Measurements from ENCODE around the gene PCED1B. TPM values are rescaled to one million over a fixed set of nuclear protein-coding genes. Genes with fewer than 3 reads are reported as not detected.

The PCED1B gene
- total RNA-seq, 1 donor from 2014 or later: 6.9 TPM

- DNase-seq (ENCODE audit: extremely low spot score in 2 of 2): no peak
- Histone ChIP-seq H3K36me3 (no peaks in the 10 kb centered on the region), H3K4me1 (peaks cover 27% of the 10 kb centered on the region), H3K4me3 (no peak overlapping the region), H3K9me3 (no peaks in the 10 kb centered on the region), H3K27ac (no peak overlapping the region), H3K27me3 (no peaks in the 10 kb centered on the region)
- intact Hi-C loops (cut with DNase I): no loop called here
- no peak for TF ChIP-seq POLR2A (IDR thresholded peaks at IDR 0.05)
- TF ChIP-seq, protein P1, sequence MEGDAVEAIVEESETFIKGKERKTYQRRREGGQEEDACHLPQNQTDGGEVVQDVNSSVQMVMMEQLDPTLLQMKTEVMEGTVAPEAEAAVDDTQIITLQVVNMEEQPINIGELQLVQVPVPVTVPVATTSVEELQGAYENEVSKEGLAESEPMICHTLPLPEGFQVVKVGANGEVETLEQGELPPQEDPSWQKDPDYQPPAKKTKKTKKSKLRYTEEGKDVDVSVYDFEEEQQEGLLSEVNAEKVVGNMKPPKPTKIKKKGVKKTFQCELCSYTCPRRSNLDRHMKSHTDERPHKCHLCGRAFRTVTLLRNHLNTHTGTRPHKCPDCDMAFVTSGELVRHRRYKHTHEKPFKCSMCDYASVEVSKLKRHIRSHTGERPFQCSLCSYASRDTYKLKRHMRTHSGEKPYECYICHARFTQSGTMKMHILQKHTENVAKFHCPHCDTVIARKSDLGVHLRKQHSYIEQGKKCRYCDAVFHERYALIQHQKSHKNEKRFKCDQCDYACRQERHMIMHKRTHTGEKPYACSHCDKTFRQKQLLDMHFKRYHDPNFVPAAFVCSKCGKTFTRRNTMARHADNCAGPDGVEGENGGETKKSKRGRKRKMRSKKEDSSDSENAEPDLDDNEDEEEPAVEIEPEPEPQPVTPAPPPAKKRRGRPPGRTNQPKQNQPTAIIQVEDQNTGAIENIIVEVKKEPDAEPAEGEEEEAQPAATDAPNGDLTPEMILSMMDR (IDR thresholded peaks at IDR 0.05): no peak
- no peak for TF ChIP-seq POLR2AphosphoS5 (IDR thresholded peaks at IDR 0.05; ENCODE audit: insufficient read depth in 1 of 2, low read depth in 1 of 2)
Measured at GRCh38 chr12:47189728-47190127, 110.3 kb downstream of the PCED1B start.

- no peaks in the 10 kb centered on the region for H3K27me3 ChIP-seq
- peaks cover 27% of the 10 kb centered on the region for H3K4me1 ChIP-seq
- no peak overlapping the region for H3K4me3 ChIP-seq
- no peaks in the 10 kb centered on the region for H3K36me3 ChIP-seq
- H3K9me3 ChIP-seq: no peaks in the 10 kb centered on the region
- intact Hi-C loops (cut with DNase I): no loop called here
- TF ChIP-seq, protein P1 (IDR thresholded peaks at IDR 0.05): no peak
- TF ChIP-seq POLR2A (IDR thresholded peaks at IDR 0.05) (no peak), POLR2AphosphoS5 (IDR thresholded peaks at IDR 0.05; ENCODE audit: insufficient read depth in 1 of 2, low read depth in 1 of 2) (no peak)
- H3K27ac ChIP-seq: no peak overlapping the region
- no peak for DNase-seq (ENCODE audit: extremely low spot score in 2 of 2)
Measured at GRCh38 chr12:47190271-47190750, 110.9 kb downstream of the PCED1B start.

- H3K9me3 ChIP-seq: no peaks in the 10 kb centered on the region
- H3K27me3 ChIP-seq: no peaks in the 10 kb centered on the region
- H3K4me1 ChIP-seq: peaks cover 27% of the 10 kb centered on the region
- intact Hi-C loops (cut with DNase I): no loop called here
- H3K4me3 ChIP-seq: no peak overlapping the region
- no peak for DNase-seq (ENCODE audit: extremely low spot score in 2 of 2)
- no peaks in the 10 kb centered on the region for H3K36me3 ChIP-seq
- no peak overlapping the region for H3K27ac ChIP-seq
- TF ChIP-seq, protein P1 (IDR thresholded peaks at IDR 0.05): no peak
- TF ChIP-seq POLR2AphosphoS5 (IDR thresholded peaks at IDR 0.05; ENCODE audit: insufficient read depth in 1 of 2, low read depth in 1 of 2) (no peak), POLR2A (IDR thresholded peaks at IDR 0.05) (no peak)
Measured at GRCh38 chr12:47190905-47191304, 111.5 kb downstream of the PCED1B start.

DNA sequence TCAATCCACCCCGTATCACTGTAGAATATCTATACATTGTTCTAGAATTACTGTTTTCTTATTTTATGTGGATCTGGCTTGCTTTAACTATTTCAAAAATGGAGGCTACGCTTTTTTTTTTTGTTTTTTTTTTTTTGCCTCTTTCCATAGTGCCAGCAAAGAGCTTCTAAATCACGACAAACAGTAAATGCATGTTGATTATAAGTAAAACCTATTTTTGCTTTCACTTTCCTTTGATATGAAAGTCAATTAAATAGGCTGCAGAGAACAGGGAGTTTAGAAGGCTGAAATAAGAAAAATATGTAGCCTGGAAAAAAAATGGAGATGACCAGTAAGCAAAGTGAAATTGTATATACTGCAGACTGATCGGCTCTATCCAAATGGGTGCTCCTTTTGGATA is 112.6 kb downstream of the PCED1B start:
- H3K27ac ChIP-seq: no peak overlapping the region
- TF ChIP-seq POLR2A (IDR thresholded peaks at IDR 0.05) (no peak), POLR2AphosphoS5 (IDR thresholded peaks at IDR 0.05; ENCODE audit: insufficient read depth in 1 of 2, low read depth in 1 of 2) (no peak)
- TF ChIP-seq, protein P1 (IDR thresholded peaks at IDR 0.05): no peak

GRCh38 chr12:47193066-47193465 is 113.6 kb downstream of the PCED1B start:
- H3K4me1 ChIP-seq: peaks cover 27% of the 10 kb centered on the region
- no peak for DNase-seq (ENCODE audit: extremely low spot score in 2 of 2)
- no peaks in the 10 kb centered on the region for H3K27me3 ChIP-seq
- no peaks in the 10 kb centered on the region for H3K9me3 ChIP-seq
- no peak overlapping the region for H3K27ac ChIP-seq
- no peaks in the 10 kb centered on the region for H3K36me3 ChIP-seq
- no peak overlapping the region for H3K4me3 ChIP-seq
- intact Hi-C loops (cut with DNase I): no loop called here
- TF ChIP-seq POLR2A (IDR thresholded peaks at IDR 0.05) (no peak), POLR2AphosphoS5 (IDR thresholded peaks at IDR 0.05; ENCODE audit: insufficient read depth in 1 of 2, low read depth in 1 of 2) (no peak)
- TF ChIP-seq, protein P1 (IDR thresholded peaks at IDR 0.05): no peak

More for the DNA sequence above, 112.6 kb downstream of the PCED1B start:
- no peaks in the 10 kb centered on the region for H3K27me3 ChIP-seq
- no peak for DNase-seq (ENCODE audit: extremely low spot score in 2 of 2)
- peaks cover 27% of the 10 kb centered on the region for H3K4me1 ChIP-seq
- no peaks in the 10 kb centered on the region for H3K9me3 ChIP-seq
- H3K4me3 ChIP-seq: no peak overlapping the region
- intact Hi-C loops (cut with DNase I): no loop called here
- no peaks in the 10 kb centered on the region for H3K36me3 ChIP-seq
